Activated CD4-positive, alpha-beta T cell treated with anti-CD3 and anti-CD28 coated beads, Interleukin-2, amount 10 ng/mL, durations not matched to agents 24 days and 14 days (primary cell): Measurements from ENCODE around the gene SOX10. TPM values are rescaled to one million over a fixed set of nuclear protein-coding genes. Genes with fewer than 3 reads are reported as not detected.
"Not testable (repeated sequence)": the region's sequence is repeated elsewhere in the genome, so short reads cannot be mapped to it uniquely, and the experiment has no call there.

Source experiments
- DNase-seq: peaks from one replicate; pipeline ENCODE4 v3.0.0; 2022
- H3K27ac Mint-ChIP-seq: one replicate; pipeline ENCODE4 v1.8.0; 2022; ENCODE audit warnings: mild to moderate bottlenecking, mixed read lengths
- H3K27me3 Mint-ChIP-seq: one replicate; pipeline ENCODE4 v1.8.0; 2022; ENCODE audit warnings: mixed read lengths
- H3K36me3 Mint-ChIP-seq: one replicate; pipeline ENCODE4 v1.8.0; 2022; ENCODE audit warnings: low read depth, mild to moderate bottlenecking, mixed read lengths
- H3K4me1 Mint-ChIP-seq: one replicate; pipeline ENCODE4 v1.8.0; 2021; ENCODE audit warnings: mixed read lengths
- H3K4me3 Mint-ChIP-seq: one replicate; pipeline ENCODE4 v1.8.0; 2022; ENCODE audit warnings: mild to moderate bottlenecking, moderate library complexity, mixed read lengths
- H3K9me3 Mint-ChIP-seq: one replicate; pipeline ENCODE4 v1.8.0; 2021; ENCODE audit warnings: mixed read lengths
- intact Hi-C: fragments of 100-400 bp; cut with micrococcal nuclease; formaldehyde crosslinking; loops from one replicate; pipeline ENCODE4 v1.15.1; 2023
- total RNA-seq: library from RNA; stranded (reverse); gene quantifications from 2 replicates; pipeline ENCODE4 v1.2.3, GENCODE V29; 2022

Gene SOX10
- total RNA-seq, 1 donor from 2014 or later: not detected

GRCh38 chr22:37985751-37986281 lies 1.5 kb upstream of the SOX10 start:
- Mint-ChIP-seq H3K4me1 (no peaks in the 10 kb centered on the region), H3K27ac (no peak overlapping the region), H3K27me3 (no peaks in the 10 kb centered on the region), H3K9me3 (no peaks in the 10 kb centered on the region), H3K36me3 (no peaks in the 10 kb centered on the region), H3K4me3 (no peak overlapping the region)
- DNase-seq: no peak
- intact Hi-C loops: no loop called here

DNA sequence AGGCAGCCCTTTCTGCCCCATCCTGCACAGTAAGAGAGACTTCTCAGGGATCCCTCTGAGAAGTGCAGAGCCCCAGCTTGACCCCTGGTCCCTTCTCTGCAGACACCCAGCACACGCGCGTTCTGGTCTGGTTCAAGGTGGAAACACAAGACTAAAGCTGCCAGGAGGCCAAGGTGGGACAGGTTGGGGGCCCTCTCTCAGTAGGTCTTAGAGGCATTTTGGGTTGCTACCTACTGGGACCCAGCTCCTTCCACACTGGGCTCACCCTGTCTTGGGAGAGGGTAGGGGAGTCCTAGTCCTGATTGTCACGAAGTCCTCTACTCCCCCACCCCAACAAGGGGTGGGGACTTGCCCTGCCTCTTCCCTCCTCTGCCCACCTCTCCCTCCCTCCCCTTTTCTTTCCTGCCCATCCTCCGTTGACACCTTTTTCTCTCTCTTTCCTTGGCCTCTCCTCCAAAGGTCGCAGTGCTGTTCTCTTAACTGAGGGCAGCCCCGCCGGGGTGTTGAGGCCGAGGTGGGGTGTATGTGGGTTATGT lies 763 bp upstream of the SOX10 start:
- DNase-seq: no peak
- Mint-ChIP-seq H3K27ac (no peak overlapping the region), H3K36me3 (no peaks in the 10 kb centered on the region), H3K4me1 (no peaks in the 10 kb centered on the region), H3K9me3 (no peaks in the 10 kb centered on the region), H3K4me3 (no peak overlapping the region), H3K27me3 (no peaks in the 10 kb centered on the region)
- intact Hi-C loops: no loop called here

- Mint-ChIP-seq H3K36me3 (no peaks in the 10 kb centered on the region), H3K9me3 (no peaks in the 10 kb centered on the region), H3K4me3 (no peak overlapping the region)
Observed at GRCh38 chr22:37982938-37983859, 1.2 kb downstream of the SOX10 start.

DNA sequence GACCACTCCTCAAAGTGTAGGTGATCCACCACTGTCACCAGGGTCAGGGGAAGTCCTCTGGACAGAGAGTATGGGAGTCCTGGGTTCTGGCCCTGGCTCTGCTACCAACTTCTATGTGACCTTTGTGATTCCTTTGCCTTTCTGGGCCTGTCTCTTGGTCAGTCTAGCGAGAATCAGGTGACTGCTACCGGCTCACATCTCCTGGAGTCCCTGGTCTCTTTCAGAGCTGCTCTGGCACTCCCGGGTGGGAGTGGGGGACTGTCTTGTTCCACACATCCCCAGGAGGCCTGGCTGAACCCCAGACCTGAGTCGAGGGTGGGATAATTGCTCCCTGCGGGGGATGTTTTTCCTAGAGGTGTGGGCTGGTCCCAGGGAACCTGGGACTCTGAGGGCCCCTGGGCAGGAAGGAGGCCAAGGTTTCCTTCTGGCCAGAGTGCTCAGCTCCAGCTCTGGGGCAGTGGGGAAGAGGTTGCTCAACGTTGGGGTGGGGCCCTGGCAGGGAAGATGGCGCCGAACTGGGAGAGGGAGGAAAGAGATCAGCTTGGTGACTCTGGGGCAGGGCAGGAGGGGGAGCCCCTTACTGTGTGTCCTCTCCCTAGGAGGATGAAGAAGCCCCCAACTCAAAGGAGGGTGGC lies 2.1 kb downstream of the SOX10 start:
- Mint-ChIP-seq H3K36me3 (no peaks in the 10 kb centered on the region), H3K27ac (no peak overlapping the region), H3K4me1 (no peaks in the 10 kb centered on the region), H3K27me3 (no peaks in the 10 kb centered on the region), H3K9me3 (no peaks in the 10 kb centered on the region), H3K4me3 (no peak overlapping the region)
- intact Hi-C loops: no loop called here
- no peak for DNase-seq

More at GRCh38 chr22:37982938-37983859, 1.2 kb downstream of the SOX10 start:
- Mint-ChIP-seq H3K27me3 (no peaks in the 10 kb centered on the region), H3K4me1 (no peaks in the 10 kb centered on the region), H3K27ac (no peak overlapping the region)
- intact Hi-C loops: no loop called here
- DNase-seq: no peak

DNA sequence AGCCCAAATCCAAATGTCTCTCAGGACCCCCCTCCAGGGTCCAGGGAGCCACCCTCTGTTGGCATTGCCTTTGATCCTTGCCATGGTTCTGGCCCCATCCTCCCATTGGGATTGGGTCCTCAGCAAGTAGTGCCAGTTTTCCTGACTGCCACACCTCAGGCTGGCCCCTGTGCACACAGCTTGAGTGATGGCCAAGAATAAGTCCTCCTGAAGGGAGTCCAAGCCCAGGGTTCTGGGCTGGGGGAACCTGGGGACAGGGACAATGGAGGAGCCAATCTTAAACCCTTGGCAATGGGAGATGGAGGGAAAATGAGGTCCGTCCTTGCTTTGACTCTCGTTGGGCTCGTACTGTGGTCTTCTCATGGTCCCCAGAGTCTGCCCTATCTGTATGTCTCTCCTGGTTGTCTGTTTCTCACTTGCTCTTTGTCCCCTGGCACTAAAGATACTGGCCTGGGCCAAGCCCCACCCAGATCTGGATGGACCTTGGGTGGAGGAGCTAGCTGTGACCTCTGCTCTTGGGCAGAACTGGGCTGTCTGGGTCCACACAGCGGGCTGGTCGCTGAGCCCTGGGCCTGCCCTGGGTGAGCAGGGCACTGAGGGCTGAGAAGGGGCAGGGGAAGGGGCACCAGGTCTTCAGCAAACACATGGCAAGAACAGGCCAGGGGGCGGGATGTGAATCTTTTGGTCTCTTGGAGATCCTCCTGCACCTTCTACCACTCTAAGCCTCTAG lies 2.9 kb downstream of the SOX10 start:
- Mint-ChIP-seq H3K4me1 (no peaks in the 10 kb centered on the region), H3K9me3 (no peaks in the 10 kb centered on the region), H3K4me3 (no peak overlapping the region), H3K36me3 (no peaks in the 10 kb centered on the region), H3K27ac (no peak overlapping the region), H3K27me3 (no peaks in the 10 kb centered on the region)
- DNase-seq: no peak
- intact Hi-C loops: no loop called here

DNA sequence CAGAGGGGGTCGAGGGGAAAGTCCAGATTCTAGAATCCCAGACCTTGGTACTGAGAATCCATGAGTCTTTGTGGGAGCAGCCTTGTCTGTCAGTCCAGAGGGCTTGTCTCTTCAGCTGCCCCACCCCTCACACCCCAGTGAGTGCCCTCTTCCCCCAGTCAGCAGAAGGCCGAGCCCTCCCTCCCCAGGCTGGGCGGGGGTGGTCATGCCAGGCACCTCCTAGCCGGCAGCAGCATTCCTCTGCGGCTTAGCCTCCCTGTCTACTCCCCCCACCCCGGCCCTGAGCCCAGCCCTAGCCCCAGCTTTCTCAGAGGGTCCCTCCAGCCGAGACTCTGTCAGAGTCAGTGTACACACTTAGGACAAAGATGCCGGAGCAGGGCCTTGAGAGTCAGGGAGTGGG lies 4.6 kb downstream of the SOX10 start:
- H3K27me3 Mint-ChIP-seq: no peaks in the 10 kb centered on the region
- H3K4me3 Mint-ChIP-seq: no peak overlapping the region
- H3K27ac Mint-ChIP-seq: no peak overlapping the region
- H3K9me3 Mint-ChIP-seq: no peaks in the 10 kb centered on the region
- DNase-seq: no peak
- intact Hi-C loops: no loop called here
- no peaks in the 10 kb centered on the region for H3K36me3 Mint-ChIP-seq
- no peaks in the 10 kb centered on the region for H3K4me1 Mint-ChIP-seq

- Mint-ChIP-seq H3K4me3 (no peak overlapping the region), H3K36me3 (no peaks in the 10 kb centered on the region), H3K4me1 (no peaks in the 10 kb centered on the region), H3K9me3 (no peaks in the 10 kb centered on the region), H3K27ac (no peak overlapping the region), H3K27me3 (no peaks in the 10 kb centered on the region)
- no peak for DNase-seq
- intact Hi-C loops: no loop called here
Observed at GRCh38 chr22:37976547-37976946, 7.8 kb downstream of the SOX10 start.

DNA sequence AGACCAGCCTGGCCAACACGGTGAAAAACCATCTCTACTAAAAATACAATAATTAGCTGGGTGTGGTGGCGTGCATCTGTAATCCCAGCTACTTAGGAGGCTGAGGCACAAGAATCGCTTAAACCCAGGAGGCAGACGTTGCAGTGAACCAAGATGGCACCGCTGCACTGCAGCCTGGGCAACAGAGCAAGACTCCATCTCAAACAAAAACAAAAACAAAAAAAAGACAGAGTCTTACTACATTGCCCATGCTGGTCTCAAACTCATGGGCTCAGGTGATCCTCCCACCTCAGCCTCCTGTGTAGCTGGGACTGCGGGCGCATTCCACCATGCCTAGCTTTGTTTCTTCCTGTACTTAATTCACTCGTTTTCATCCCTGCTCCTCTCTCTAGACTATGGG lies 8.3 kb downstream of the SOX10 start:
- intact Hi-C loops, H3K4me1 Mint-ChIP-seq, H3K27ac Mint-ChIP-seq, H3K36me3 Mint-ChIP-seq, H3K27me3 Mint-ChIP-seq, H3K4me3 Mint-ChIP-seq, DNase-seq, H3K9me3 Mint-ChIP-seq: not testable (repeated sequence)

DNA sequence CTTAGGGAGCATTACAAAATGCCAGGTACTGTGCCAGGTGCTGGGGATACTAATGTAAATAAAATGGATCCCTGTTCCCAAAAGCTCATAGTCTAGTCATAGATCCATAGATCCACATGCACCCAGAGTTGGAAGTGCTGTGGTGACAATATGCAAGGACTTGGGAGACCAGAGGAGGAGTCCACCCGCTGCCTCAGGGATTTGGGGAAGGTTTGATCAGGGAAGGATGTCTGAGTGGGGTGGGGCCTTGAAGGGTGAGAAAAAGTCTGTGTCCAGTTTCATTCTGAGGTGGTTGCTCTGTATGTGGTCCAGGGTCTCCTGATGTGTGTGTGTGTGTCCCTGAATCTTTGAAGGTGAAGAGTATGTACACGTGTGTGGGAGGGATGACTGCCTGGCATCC lies 9.2 kb downstream of the SOX10 start:
- Mint-ChIP-seq H3K27ac (no peak overlapping the region), H3K9me3 (no peaks in the 10 kb centered on the region), H3K4me3 (no peak overlapping the region), H3K27me3 (no peaks in the 10 kb centered on the region), H3K36me3 (no peaks in the 10 kb centered on the region), H3K4me1 (no peaks in the 10 kb centered on the region)
- no peak for DNase-seq
- intact Hi-C loops: no loop called here

DNA sequence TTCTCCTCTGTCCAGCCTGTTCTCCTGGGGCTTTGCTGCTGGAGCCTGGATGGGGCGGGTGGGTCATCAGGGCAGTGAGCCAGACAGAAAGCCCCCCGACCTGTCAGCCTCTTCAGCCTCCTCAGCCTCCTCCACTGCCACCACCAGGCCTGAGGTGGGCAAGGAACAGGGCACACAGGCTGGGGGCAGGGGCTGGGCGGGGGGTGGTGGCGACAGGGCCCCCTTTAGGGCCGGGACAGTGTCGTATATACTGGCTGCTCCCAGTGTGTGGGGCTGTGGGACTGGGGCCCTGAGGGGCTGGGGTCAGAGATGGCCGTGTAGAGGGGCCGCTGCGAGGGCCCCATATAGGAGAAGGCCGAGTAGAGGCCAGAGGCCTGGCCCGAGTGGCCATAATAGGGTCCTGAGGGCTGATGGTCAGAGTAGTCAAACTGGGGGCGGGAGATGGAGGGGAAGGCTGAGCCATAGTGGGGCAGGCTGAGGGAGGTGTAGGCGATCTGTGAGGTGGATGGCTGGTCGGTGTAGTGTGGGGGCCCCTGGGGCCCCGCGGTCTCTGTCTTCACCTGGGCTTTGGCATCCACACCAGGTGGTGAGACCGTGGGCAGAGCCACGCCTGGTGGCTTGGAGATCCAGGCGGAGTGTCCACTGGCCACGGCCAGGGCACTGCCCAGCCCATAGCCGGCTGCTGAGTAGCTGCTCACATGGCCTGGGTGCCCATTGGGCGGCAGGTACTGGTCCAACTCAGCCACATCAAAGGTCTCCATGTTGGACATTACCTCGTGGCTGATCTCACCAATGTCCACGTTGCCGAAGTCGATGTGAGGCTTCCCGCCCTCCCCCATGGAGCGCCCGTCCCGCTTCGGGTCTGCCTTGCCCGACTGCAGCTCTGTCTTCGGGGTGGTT lies 10.8 kb downstream of the SOX10 start:
- no peak for DNase-seq
- peaks cover 6% of the 10 kb centered on the region for H3K36me3 Mint-ChIP-seq
- no peak overlapping the region for H3K4me3 Mint-ChIP-seq
- no peaks in the 10 kb centered on the region for H3K27me3 Mint-ChIP-seq
- H3K27ac Mint-ChIP-seq: no peak overlapping the region
- no peaks in the 10 kb centered on the region for H3K9me3 Mint-ChIP-seq
- intact Hi-C loops: no loop called here
- no peaks in the 10 kb centered on the region for H3K4me1 Mint-ChIP-seq

GRCh38 chr22:37972527-37972926 lies 11.8 kb downstream of the SOX10 start:
- Mint-ChIP-seq H3K4me1 (no peaks in the 10 kb centered on the region), H3K9me3 (no peaks in the 10 kb centered on the region), H3K27me3 (no peaks in the 10 kb centered on the region), H3K36me3 (peaks cover 14% of the 10 kb centered on the region), H3K27ac (no peak overlapping the region), H3K4me3 (no peak overlapping the region)
- no peak for DNase-seq
- intact Hi-C loops: no loop called here

DNA sequence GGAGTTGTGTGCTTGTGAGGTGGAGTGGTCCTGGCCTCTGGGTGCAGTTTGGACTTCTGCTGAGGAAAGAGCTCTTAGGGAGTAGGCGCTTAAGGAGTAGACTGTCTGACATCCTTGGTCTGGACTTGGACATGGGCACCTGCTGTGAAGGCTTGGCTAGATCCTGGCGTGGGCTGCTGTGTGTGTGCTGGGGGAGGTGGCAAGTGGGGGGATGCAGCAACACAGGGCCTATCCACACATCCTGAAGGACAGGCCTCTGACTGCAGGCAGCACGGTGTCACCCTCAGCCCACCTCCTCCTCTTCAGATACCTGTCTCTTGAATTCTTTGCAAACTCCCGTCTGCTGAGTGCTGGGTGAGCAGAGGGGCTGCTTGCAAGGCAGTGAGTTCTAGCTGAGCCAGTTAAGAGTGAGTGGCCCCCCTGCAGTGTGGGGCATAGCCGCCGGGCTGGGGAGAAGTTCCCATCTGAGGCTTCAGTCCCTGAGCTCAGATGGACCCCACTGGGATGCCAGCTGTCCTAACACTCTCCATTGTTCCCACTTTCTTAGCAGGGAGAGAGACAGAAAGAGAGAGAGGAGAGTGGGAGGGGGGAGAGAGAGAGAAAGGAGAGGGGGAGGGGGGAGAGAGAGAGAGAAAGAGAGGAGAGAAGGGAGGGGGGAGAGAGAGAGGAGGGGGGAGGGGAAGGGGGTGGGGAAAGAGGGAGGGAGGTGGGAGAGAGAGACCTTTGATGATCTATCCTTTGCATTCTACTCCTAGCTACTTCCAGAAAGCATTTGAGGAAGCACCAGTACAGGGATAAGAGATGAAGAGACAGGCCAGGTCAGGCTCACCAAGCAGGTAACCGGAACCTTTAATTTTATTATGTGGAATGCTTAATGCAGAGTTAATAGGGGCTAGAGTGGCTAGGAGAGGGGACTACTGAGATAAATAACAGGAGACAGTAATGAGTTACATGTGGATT lies 12.6 kb downstream of the SOX10 start:
- Mint-ChIP-seq H3K36me3 (peaks cover 21% of the 10 kb centered on the region), H3K4me3 (no peak overlapping the region), H3K27me3 (no peaks in the 10 kb centered on the region), H3K9me3 (no peaks in the 10 kb centered on the region), H3K4me1 (no peaks in the 10 kb centered on the region), H3K27ac (no peak overlapping the region)
- DNase-seq: no peak
- intact Hi-C loops: no loop called here
